GM12874 (cell line): Measurements from ENCODE around the gene GNAO1.

Experiments used
- TF ChIP-seq, protein P1 (sequence below): IDR thresholded peaks from 2 replicates; pipeline ENCODE4 v1.5.1; 2011; ENCODE audit warnings: low read depth, mild to moderate bottlenecking, control low read depth, low read length, moderate library complexity; ENCODE audit not compliant: insufficient read depth

GNAO1 gene

DNA sequence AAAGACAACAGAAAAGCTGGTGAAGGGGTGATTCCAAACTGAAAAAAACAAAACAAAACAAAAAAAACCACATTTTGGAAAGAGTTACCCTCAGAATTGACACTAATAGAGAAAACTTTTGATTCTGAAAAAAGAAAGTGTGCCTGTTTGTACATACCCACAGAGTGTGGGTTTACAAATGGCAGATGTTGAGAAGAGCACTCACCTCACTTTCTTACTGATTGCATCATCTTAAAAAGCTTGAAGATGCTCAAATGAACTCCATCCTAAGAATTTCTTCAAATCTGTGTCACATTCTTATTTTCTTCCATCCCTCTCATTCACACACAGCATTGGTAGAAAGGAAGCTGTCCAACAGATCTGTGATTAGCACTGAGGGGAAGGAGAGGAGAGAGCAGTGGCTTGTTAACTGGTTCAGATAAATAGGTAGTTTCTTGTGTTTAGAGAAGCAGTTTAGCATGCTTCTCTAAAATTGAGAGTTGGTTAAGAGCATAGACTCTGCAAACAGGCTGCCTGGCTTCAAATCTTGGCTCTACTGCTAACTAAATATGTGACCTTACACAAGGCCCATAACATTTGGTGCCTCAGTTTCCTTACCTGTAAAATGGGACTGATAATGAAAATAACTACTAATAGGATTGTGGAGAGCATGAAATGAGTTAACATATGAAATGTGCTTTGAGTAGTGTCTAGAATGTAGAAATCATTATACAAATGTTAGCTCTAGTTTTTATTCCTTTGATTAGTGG is 6.9 kb downstream of the GNAO1 start:
- TF ChIP-seq, protein P1, sequence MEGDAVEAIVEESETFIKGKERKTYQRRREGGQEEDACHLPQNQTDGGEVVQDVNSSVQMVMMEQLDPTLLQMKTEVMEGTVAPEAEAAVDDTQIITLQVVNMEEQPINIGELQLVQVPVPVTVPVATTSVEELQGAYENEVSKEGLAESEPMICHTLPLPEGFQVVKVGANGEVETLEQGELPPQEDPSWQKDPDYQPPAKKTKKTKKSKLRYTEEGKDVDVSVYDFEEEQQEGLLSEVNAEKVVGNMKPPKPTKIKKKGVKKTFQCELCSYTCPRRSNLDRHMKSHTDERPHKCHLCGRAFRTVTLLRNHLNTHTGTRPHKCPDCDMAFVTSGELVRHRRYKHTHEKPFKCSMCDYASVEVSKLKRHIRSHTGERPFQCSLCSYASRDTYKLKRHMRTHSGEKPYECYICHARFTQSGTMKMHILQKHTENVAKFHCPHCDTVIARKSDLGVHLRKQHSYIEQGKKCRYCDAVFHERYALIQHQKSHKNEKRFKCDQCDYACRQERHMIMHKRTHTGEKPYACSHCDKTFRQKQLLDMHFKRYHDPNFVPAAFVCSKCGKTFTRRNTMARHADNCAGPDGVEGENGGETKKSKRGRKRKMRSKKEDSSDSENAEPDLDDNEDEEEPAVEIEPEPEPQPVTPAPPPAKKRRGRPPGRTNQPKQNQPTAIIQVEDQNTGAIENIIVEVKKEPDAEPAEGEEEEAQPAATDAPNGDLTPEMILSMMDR = no peak

DNA sequence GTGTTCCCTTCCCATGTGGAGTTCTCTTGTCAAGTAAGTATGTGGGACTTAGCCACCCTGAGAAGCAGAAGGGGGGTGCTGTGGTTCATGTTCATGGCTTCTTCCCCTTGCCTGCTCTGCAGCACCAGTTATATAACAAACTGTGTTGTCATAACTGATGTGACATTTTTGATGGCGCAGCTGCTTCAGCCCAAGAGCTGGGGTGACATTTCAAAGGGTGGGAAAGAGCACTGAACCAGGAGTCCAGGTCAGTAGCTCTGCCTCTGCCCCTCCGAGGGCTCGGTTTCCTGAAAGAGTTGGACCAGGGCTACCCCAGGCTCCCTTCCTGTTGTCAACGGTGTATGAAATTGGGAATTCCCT is 7.4 kb downstream of the GNAO1 start:
- TF ChIP-seq, protein P1 = no peak

- TF ChIP-seq, protein P1 = no peak
Observed at GRCh38 chr16:56199164-56199563, 7.9 kb downstream of the GNAO1 start.

DNA sequence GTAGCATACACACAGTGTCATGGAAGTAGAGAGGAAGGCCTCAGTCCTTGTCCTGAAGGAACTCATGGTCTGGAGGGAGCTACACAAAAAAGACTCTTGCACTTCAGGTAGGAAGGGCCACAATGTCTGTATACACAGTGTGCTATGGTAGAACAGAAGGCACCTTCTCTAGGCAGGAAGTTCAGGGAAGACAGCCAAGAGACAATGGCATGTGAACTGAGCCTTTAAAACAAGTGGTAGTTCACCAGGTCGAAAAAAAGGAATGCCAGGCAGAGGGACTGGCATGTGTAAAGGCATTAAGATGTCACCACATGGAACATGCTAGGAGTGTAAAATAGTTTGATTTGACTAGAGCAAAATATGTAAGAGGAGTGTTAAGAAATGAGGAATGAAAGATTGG is 9.7 kb downstream of the GNAO1 start:
- TF ChIP-seq, protein P1 = no peak

DNA sequence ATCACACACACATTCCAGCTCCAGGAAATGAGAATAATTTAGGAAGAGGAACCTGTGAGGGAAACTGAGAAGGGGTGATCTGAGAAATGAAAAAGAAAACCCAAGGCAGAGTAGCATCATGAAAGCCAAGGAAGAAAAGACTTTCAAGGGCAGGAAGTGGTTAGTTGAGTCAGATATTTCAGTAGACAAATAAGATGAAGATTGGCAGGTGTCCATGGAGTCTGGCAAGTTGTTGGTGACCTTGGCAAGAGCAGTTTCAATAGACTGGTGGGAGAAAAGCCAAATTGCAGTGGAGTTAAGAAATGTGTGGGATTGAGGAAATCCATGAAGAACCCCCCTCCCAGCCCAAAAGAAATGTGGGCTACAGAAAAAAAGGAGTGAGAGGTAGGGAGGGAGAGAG is 10.7 kb downstream of the GNAO1 start:
- TF ChIP-seq, protein P1 = no peak

GRCh38 chr16:56203052-56203451 is 11.8 kb downstream of the GNAO1 start:
- TF ChIP-seq, protein P1 = peak; percentile 71

DNA sequence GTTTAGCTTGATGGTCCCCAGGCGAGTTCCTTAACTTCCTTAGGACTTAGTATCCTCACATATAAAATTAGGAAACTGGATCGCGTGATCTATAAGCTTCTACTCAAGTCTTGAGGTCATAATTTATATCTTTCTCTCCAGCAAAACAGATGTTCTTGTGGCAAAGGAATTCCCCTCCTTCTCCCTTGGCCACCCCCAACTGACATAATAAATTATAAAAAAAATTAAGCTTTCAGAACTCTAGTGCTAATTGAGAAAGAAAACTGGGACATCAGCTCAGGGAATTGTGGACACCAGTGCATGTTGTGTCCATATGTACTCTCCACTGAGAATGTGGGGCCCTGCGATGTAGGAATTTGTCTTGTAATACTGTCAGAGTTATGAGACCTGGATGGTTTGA is 13.5 kb downstream of the GNAO1 start:
- TF ChIP-seq, protein P1 = no peak
